ENCODE data around the gene JAKMIP3.

JAKMIP3 gene

DNA sequence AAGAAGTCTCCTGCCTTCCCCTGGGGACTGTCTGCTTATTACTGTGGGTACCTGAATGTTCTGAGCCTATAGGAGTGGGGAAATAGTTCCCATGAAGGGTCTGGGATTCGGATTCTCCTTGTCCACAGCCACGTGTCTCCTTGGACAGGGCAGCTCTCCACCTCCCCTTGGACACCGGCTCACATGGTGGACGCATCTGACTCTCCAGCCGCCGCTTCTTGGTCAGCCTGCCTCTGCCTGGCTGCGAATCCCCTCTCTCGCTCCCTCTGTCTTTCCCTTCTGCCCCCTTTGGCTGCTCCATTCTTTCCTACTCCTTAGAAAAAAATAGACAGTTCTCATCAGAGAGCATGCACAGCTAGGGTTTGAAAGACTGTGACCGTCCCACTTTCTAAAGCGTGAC lies 46.9 kb downstream of the JAKMIP3 start:
- TF ChIP-seq, protein P1, sequence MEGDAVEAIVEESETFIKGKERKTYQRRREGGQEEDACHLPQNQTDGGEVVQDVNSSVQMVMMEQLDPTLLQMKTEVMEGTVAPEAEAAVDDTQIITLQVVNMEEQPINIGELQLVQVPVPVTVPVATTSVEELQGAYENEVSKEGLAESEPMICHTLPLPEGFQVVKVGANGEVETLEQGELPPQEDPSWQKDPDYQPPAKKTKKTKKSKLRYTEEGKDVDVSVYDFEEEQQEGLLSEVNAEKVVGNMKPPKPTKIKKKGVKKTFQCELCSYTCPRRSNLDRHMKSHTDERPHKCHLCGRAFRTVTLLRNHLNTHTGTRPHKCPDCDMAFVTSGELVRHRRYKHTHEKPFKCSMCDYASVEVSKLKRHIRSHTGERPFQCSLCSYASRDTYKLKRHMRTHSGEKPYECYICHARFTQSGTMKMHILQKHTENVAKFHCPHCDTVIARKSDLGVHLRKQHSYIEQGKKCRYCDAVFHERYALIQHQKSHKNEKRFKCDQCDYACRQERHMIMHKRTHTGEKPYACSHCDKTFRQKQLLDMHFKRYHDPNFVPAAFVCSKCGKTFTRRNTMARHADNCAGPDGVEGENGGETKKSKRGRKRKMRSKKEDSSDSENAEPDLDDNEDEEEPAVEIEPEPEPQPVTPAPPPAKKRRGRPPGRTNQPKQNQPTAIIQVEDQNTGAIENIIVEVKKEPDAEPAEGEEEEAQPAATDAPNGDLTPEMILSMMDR (IDR thresholded peaks at IDR 0.05; ENCODE audit: borderline replicate concordance, control extremely low read depth, extremely low read depth, insufficient read depth, missing control alignments), result no peak
- in situ Hi-C loops (cut with MboI; ENCODE audit: low sequenced_read_pairs, unreplicated experiment), result no loop called here
- no peak for DNase-seq (ENCODE audit: low spot score)

DNA sequence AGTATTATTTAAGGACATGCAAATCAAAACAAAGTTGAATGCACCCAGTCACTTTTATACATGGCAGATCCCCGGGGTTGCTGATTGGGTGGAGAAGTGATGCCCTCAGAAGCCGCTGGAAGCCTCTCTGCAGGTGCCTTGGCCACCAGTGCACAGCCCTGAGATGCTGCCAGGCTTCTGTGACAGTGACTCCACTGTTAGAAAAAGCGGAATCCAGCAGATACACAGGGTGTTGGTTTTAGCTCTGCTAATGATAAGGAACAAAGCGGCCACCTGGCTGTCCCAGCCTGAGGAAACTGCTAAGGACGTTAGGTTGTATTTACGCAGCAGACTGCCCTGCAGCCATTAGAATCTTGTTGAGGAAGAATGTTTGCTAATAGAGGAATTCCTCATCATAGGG lies 47.5 kb downstream of the JAKMIP3 start:
- DNase-seq (ENCODE audit: low spot score), result no peak
- in situ Hi-C loops (cut with MboI; ENCODE audit: low sequenced_read_pairs, unreplicated experiment), result no loop called here
- TF ChIP-seq, protein P1 (IDR thresholded peaks at IDR 0.05; ENCODE audit: borderline replicate concordance, control extremely low read depth, extremely low read depth, insufficient read depth, missing control alignments), result no peak

DNA sequence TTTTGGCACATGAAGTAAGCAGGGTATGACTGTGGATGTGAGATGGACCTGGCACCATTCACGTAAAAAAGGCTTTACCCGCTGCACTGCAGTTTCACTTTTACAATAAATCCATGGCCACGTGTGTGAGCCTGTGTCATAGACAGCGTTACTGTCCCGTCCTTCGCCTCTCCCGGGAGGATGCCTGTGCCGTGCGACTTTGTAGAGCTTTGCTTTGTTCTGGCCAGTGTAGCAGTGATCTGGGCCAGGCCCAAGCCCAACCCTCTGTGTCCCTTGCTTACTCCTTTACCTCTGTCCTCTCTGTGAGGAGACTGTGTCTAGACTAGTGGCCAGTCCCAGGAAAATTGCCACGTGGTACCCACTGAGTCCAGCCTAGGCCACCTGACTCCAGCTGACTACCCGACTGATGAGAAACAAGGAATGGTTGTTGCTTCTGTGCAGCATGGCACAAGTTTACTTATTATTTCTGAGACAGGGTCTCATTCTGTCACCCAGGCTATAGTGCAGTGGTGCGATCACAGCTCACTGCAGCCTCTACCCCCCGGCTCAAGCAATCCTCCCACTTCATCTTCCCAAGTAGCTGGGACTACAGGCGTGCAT lies 48.1 kb downstream of the JAKMIP3 start:
- DNase-seq (ENCODE audit: low spot score), result no peak
- TF ChIP-seq, protein P1 (IDR thresholded peaks at IDR 0.05; ENCODE audit: borderline replicate concordance, control extremely low read depth, extremely low read depth, insufficient read depth, missing control alignments), result no peak
- in situ Hi-C loops (cut with MboI; ENCODE audit: low sequenced_read_pairs, unreplicated experiment), result no loop called here

DNA sequence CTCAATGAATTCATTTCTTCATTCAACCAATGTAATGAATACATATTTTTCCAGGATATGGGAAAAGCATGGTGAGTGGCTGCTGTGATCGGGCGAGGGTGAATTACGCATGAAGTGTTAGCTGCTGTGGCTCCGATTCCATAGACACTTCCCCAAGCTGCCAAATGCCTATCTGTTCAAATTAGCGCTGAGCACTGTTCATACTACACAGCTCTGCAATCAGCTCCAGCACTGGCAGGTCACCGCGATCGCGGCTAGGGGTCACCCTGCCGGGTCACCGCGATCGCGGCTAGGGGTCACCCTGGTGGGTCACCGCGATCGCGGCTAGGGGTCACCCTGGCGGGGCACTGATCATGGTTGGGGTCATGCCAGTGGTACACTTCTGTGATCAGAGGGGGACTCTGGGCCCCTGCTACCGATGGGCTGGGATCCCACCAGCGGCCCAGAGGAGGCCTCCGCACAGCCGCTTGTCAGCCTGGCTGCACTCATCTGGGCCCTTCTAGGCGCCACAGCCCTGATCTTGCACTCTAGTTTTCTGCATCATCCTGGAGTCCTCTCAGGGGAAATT lies 49.3 kb downstream of the JAKMIP3 start:
- DNase-seq (ENCODE audit: low spot score), result no peak

More for the DNA sequence above, 49.3 kb downstream of the JAKMIP3 start:
- in situ Hi-C loops (cut with MboI; ENCODE audit: low sequenced_read_pairs, unreplicated experiment), result no loop called here
- TF ChIP-seq, protein P1 (IDR thresholded peaks at IDR 0.05; ENCODE audit: borderline replicate concordance, control extremely low read depth, extremely low read depth, insufficient read depth, missing control alignments), result no peak
